Endothelial cell of umbilical vein (primary cell): ENCODE data around the gene NRARP. TPM values are rescaled to one million over a fixed set of nuclear protein-coding genes. Genes with fewer than 3 reads are reported as not detected.

Source experiments
- BruUV-seq: library from RNA; stranded (reverse); fragments of 400-500 nt; replicated peaks from 2 replicates; lab custom pipeline; 2021; lab: Mats Ljungman, UMichigan
- CTCF ChIA-PET: fragments of 300-600, 350-600 bp; sonication (Branson Sonifier 250); formaldehyde crosslinking; loops from one replicate; lab custom pipeline; 2021; ENCODE audit warnings: antibody characterized with exemption, inconsistent platforms; lab: Charles Lee
- POLR2A ChIA-PET: fragments of 300-600, 350-600 bp; sonication (Branson Sonifier 250); formaldehyde crosslinking; loops from one replicate; lab custom pipeline; 2021; ENCODE audit warnings: antibody characterized with exemption, inconsistent platforms; lab: Charles Lee
- DNase-seq: peaks from one replicate; pipeline ENCODE4 v3.0.0-alpha.2; 2011; ENCODE audit warnings: low read depth, low spot score
- FAIRE-seq: peaks from 2 replicates; lab custom pipeline; 2011; peaks lifted over from hg19 to GRCh38; lab: Jason Lieb, UNC
- H2AFZ ChIP-seq: 2 replicates; pipeline ENCODE4 v1.6.0; 2012; ENCODE audit warnings: low read depth, low read length, control low read depth, inconsistent platforms
- H3K27ac ChIP-seq: 2 replicates; pipeline ENCODE4 v1.5.1; 2011; ENCODE audit warnings: low read depth, mild to moderate bottlenecking, control low read depth, low read length, moderate library complexity; ENCODE audit not compliant: insufficient read depth
- H3K27me3 ChIP-seq, 2 experiments: 2 replicates each; pipeline versions ENCODE4 v1.6.0 to v1.6.1; 2011; ENCODE audit warnings: low read length in 2 of 2, mixed read lengths in 1 of 2; ENCODE audit not compliant: control insufficient read depth in 2 of 2, insufficient read depth in 2 of 2
- H3K36me3 ChIP-seq, 2 experiments: 2 replicates in 1 of 2; 3 replicates in 1 of 2; pipeline ENCODE4 v1.5.1; 2011; ENCODE audit warnings: low read length in 2 of 2, mild to moderate bottlenecking in 1 of 2, moderate library complexity in 1 of 2; ENCODE audit not compliant: control insufficient read depth in 2 of 2, insufficient read depth in 2 of 2; ENCODE audit errors: extremely low read depth in 1 of 2
- H3K4me1 ChIP-seq: 3 replicates; pipeline ENCODE4 v1.5.1; 2011; ENCODE audit warnings: mild to moderate bottlenecking, low read length; ENCODE audit not compliant: control insufficient read depth, insufficient read depth; ENCODE audit errors: extremely low read depth
- H3K4me2 ChIP-seq: 2 replicates; pipeline ENCODE4 v1.6.1; 2011; ENCODE audit warnings: low read length, control low read depth, mixed read lengths; ENCODE audit not compliant: insufficient read depth
- H3K4me3 ChIP-seq, 3 experiments: fragments of 200-600 bp in 1 of 3; sonication (generic), shearing (Covaris generic) in 1 of 3; replicated peaks in 1 of 3; 2 replicates each; pipeline ENCODE4 v1.5.1; 2011 to 2016; ENCODE audit warnings: control low read depth in 3 of 3, low read length in 3 of 3, mild to moderate bottlenecking in 2 of 3, inconsistent platforms in 1 of 3, low read depth in 1 of 3, moderate library complexity in 1 of 3; ENCODE audit not compliant: insufficient read depth in 1 of 3
- H3K79me2 ChIP-seq: 2 replicates; pipeline ENCODE4 v1.6.0; 2012; ENCODE audit warnings: low read length, inconsistent platforms; ENCODE audit not compliant: control insufficient read depth, insufficient read depth
- H3K9ac ChIP-seq: replicated peaks from 2 replicates; pipeline ENCODE3; 2011; ENCODE audit warnings: low read length, control low read depth; ENCODE audit not compliant: insufficient read depth; ENCODE audit errors: extremely low read depth
- H3K9me1 ChIP-seq: replicated peaks from 3 replicates; pipeline ENCODE4 v1.6.0; 2011; ENCODE audit warnings: mild to moderate bottlenecking, low read length; ENCODE audit not compliant: control insufficient read depth, insufficient read depth; ENCODE audit errors: extremely low read depth
- H3K9me3 ChIP-seq: replicated peaks from 2 replicates; pipeline ENCODE4 v1.5.1; 2012; ENCODE audit warnings: low read length, inconsistent platforms; ENCODE audit not compliant: control insufficient read depth, insufficient read depth
- H4K20me1 ChIP-seq: replicated peaks from 2 replicates; pipeline ENCODE3; 2011; ENCODE audit warnings: mild to moderate bottlenecking, low read length; ENCODE audit not compliant: control insufficient read depth, insufficient read depth; ENCODE audit errors: extremely low read depth
- CTCF ChIP-seq, 2 donors: IDR thresholded peaks; 1 replicate in 1 of 2; 2 replicates in 1 of 2; pipeline ENCODE4 v1.5.1; 2011; ENCODE audit warnings: low read length in 2 of 2, mild to moderate bottlenecking in 2 of 2, moderate library complexity in 2 of 2, control low read depth in 1 of 2, inconsistent platforms in 1 of 2, low read depth in 1 of 2; ENCODE audit not compliant: insufficient read depth in 1 of 2; ENCODE audit errors: extremely low read depth in 1 of 2
- MAX ChIP-seq: IDR thresholded peaks from 2 replicates; pipeline ENCODE4 v1.6.1; 2011; ENCODE audit not compliant: insufficient read depth, insufficient read length
- POLR2AphosphoS5 ChIP-seq: IDR thresholded peaks from 2 replicates; pipeline ENCODE4 v1.6.1; 2012; ENCODE audit warnings: low read depth, mild to moderate bottlenecking, control low read depth, low read length, moderate library complexity; ENCODE audit not compliant: insufficient read depth
- dilution Hi-C: fragments of 300-500 bp; cut with MboI; formaldehyde crosslinking; loops from one replicate; pipeline ENCODE4 v1.15.0; 2019; ENCODE audit warnings: low sequenced_read_pairs; ENCODE audit not compliant: extremely low pct_ligation_motif_present
- intact Hi-C: fragments of 100-400 bp; cut with micrococcal nuclease; formaldehyde crosslinking; loops from one replicate; pipeline ENCODE4 v1.10.0; 2022
- polyA plus RNA-seq, 4 experiments: library from polyadenylated mRNA; depleted of rRNA in 3 of 4; stranded (reverse) in 3 of 4; unstranded in 1 of 4; fragments of >200 nt; gene quantifications; 2 replicates each; pipeline versions ENCODE4 v1.2.1 to v1.2.3, GENCODE V29; 2011 to 2012; ENCODE audit warnings: missing spikeins in 1 of 4
- total RNA-seq: library from RNA; stranded (reverse); gene quantifications from 2 replicates; pipeline ENCODE4 v1.2.3, GENCODE V29; 2021

Gene NRARP
- total and polyA plus RNA-seq, 2 donors (not counting 3 experiments of a cell fraction or from before 2014, with no cell fraction given), result 50.0 to 72.9 TPM

GRCh38 chr9:137325799-137326198 is 23.7 kb upstream of the NRARP start:
- H3K4me3 ChIP-seq, result no peak overlapping the region
- no peaks in the 10 kb centered on the region for H3K9me3 ChIP-seq
- FAIRE-seq (no peak), DNase-seq (no peak)
- intact Hi-C loops, result no loop called here
- no peak overlapping the region for H2AFZ ChIP-seq
- dilution Hi-C loops, result no loop called here
- TF ChIP-seq POLR2AphosphoS5 (no peak), CTCF (IDR thresholded peaks at IDR 0.05; ENCODE audit: extremely low read depth in 1 of 2, insufficient read depth in 1 of 2, low read depth in 1 of 2, low read length in 2 of 2) (no peak)
- H3K36me3 ChIP-seq, result no peaks in the 10 kb centered on the region
- no peaks in the 10 kb centered on the region for H3K9me1 ChIP-seq
- no peak overlapping the region for H3K27ac ChIP-seq
- peaks cover 11% of the 10 kb centered on the region for H3K4me1 ChIP-seq
- ChIA-PET CTCF (interaction anchor here (1.3 kb wide), 1 partner anchor 24 kb away, joined by 6 read pairs; the partner anchor contains the start of gene NRARP), POLR2A (no interaction called here)
- H3K79me2 ChIP-seq, result no peaks in the 10 kb centered on the region
- peaks cover under 1 to 4% of the 10 kb centered on the region in 2 experiments for H3K27me3 ChIP-seq
- no peak overlapping the region for H3K4me2 ChIP-seq
- no peak overlapping the region for H3K9ac ChIP-seq
- no peaks in the 10 kb centered on the region for H4K20me1 ChIP-seq
- BruUV-seq, result no TSS peak

GRCh38 chr9:137325124-137325523 is 23.1 kb upstream of the NRARP start:
- Histone ChIP-seq H3K4me3 (no peak overlapping the region), H3K27me3 (peaks cover 0 to 4% of the 10 kb centered on the region in 2 experiments), H3K79me2 (no peaks in the 10 kb centered on the region), H4K20me1 (no peaks in the 10 kb centered on the region), H3K9me1 (no peaks in the 10 kb centered on the region), H3K4me2 (no peak overlapping the region), H3K36me3 (no peaks in the 10 kb centered on the region), H2AFZ (no peak overlapping the region), H3K9me3 (no peaks in the 10 kb centered on the region), H3K27ac (no peak overlapping the region), H3K9ac (no peak overlapping the region), H3K4me1 (peaks cover 18% of the 10 kb centered on the region)
- TF ChIP-seq MAX, result no peak
- DNase-seq, result no peak
- POLR2A ChIA-PET, result no interaction called here
- intact Hi-C loops, result no loop called here
- no peak for FAIRE-seq
- dilution Hi-C loops, result no loop called here
- CTCF ChIA-PET, result interaction anchor here (1.3 kb wide), 1 partner anchor 23 kb away, joined by 6 read pairs; the partner anchor contains the start of gene NRARP
- BruUV-seq, result no TSS peak
